ENCODE data around the gene IQGAP2. TPM values are rescaled to one million over a fixed set of nuclear protein-coding genes. Genes with fewer than 3 reads are reported as not detected.

The IQGAP2 gene
- total and polyA plus RNA-seq, 9 of the 15 experiments (the other 6 are each of a cell fraction or from before 2014, with no cell fraction given), result 8.7 to 23.2 (median 17.4) TPM

GRCh38 chr5:76413746-76414145, 10.7 kb downstream of the IQGAP2 start:
- POLR2A ChIA-PET, result interaction anchor here (0.6 to 1.2 kb wide), 3 partner anchors 9 to 14 kb away, joined by 3 to 4 read pairs (median 3); partner anchors contain the start of gene IQGAP2
- 61% methylated on average over 5 of the region's 5 CpGs for WGBS (ENCODE audit: insufficient coverage, low coverage, missing lambda C conversion rate)
- BruUV-seq (replicated peaks), result no TSS peak
- no peaks in the 10 kb centered on the region for H3K4me1 ChIP-seq (replicated peaks in 1 of 2; ENCODE audit: control insufficient read depth in 2 of 2, insufficient read depth in 2 of 2, low read length in 2 of 2)
- DNase-seq (ENCODE audit: extremely low read depth in 1 of 4, low spot score in 3 of 4) (no peak), ATAC-seq (peak; percentile 50; the same call in 1 of the 3 replicates), FAIRE-seq (no peak)
- H2AFZ ChIP-seq (ENCODE audit: low read depth, low read length), result no peak overlapping the region
- no peaks in the 10 kb centered on the region for H3K27me3 ChIP-seq (ENCODE audit: control insufficient read depth in 2 of 2, insufficient read depth in 2 of 2, low read length in 2 of 2)
- in situ Hi-C loops (cut with MboI) (no loop called here), intact Hi-C loops (cut with micrococcal nuclease) (no loop called here)
- H3K4me3 ChIP-seq, result no peak overlapping the region
- H3K9me1 ChIP-seq (ENCODE audit: control insufficient read depth, insufficient read depth, low read length), result no peaks in the 10 kb centered on the region
- H3K27ac ChIP-seq (ENCODE audit: extremely low read depth, low read depth, low read length), result no peak overlapping the region
- CTCF ChIA-PET (ENCODE audit: low intra/inter-chr PET ratio), result no interaction called here
- no peaks in the 10 kb centered on the region for H3K9me3 ChIP-seq (replicated peaks; ENCODE audit: control insufficient read depth, insufficient read depth, low read depth, low read length)
- no peaks in the 10 kb centered on the region for H4K20me1 ChIP-seq (replicated peaks; ENCODE audit: control insufficient read depth, insufficient read depth, low read length)
- TF ChIP-seq, protein P1, sequence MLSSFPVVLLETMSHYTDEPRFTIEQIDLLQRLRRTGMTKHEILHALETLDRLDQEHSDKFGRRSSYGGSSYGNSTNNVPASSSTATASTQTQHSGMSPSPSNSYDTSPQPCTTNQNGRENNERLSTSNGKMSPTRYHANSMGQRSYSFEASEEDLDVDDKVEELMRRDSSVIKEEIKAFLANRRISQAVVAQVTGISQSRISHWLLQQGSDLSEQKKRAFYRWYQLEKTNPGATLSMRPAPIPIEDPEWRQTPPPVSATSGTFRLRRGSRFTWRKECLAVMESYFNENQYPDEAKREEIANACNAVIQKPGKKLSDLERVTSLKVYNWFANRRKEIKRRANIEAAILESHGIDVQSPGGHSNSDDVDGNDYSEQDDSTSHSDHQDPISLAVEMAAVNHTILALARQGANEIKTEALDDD (IDR thresholded peaks at IDR 0.05), result peak; percentile 50; the same call in 1 of the 2 replicates
- no peak for TF ChIP-seq POU5F1 (IDR thresholded peaks at IDR 0.05; ENCODE audit: borderline replicate concordance, low read depth, low read length, partially characterized antibody)
- no peak overlapping the region for H3K4me2 ChIP-seq (ENCODE audit: insufficient read depth, low read length)
- H3K79me2 ChIP-seq (ENCODE audit: control insufficient read depth, insufficient read depth, low read length), result no peaks in the 10 kb centered on the region
- H3K9ac ChIP-seq (ENCODE audit: insufficient read depth in 1 of 2, low read depth in 2 of 2, low read length in 2 of 2), result no peak overlapping the region
- no peaks in the 10 kb centered on the region for H3K36me3 ChIP-seq (ENCODE audit: control insufficient read depth, insufficient read depth, low read length)

DNA sequence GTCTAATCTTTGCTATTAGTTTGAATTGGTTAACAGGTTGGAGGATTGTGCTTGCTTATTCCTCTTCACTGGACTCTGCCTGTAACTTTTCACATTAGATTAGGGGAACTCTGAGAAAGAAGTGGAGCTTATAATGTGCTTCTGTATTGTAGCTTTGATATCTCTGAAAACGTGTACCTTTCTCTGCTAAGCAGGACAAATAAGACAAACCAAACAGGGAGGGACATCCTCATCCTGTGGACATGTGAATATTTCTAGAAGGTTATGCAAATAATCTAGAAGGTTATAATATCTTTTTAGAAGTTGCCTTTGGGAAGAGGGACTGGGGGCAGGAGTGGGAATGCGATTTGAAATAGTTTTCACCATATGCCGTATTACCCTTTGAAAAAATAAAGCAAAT, 11.7 kb downstream of the IQGAP2 start:
- in situ Hi-C loops (cut with MboI) (no loop called here), intact Hi-C loops (cut with micrococcal nuclease) (no loop called here)
- H3K9me1 ChIP-seq (ENCODE audit: control insufficient read depth, insufficient read depth, low read length), result no peaks in the 10 kb centered on the region
- H3K79me2 ChIP-seq (ENCODE audit: control insufficient read depth, insufficient read depth, low read length), result no peaks in the 10 kb centered on the region
- H3K4me1 ChIP-seq (replicated peaks in 1 of 2; ENCODE audit: control insufficient read depth in 2 of 2, insufficient read depth in 2 of 2, low read length in 2 of 2), result no peaks in the 10 kb centered on the region
- H4K20me1 ChIP-seq (replicated peaks; ENCODE audit: control insufficient read depth, insufficient read depth, low read length), result no peaks in the 10 kb centered on the region
- H2AFZ ChIP-seq (ENCODE audit: low read depth, low read length), result no peak overlapping the region
- no peak overlapping the region for H3K9ac ChIP-seq (ENCODE audit: insufficient read depth in 1 of 2, low read depth in 2 of 2, low read length in 2 of 2)
- DNase-seq (ENCODE audit: extremely low read depth in 1 of 4, low spot score in 3 of 4) (no peak), ATAC-seq (no peak), FAIRE-seq (peak; percentile 19)
- H3K4me3 ChIP-seq, result no peak overlapping the region
- CTCF ChIA-PET (ENCODE audit: low intra/inter-chr PET ratio), result no interaction called here
- WGBS (ENCODE audit: insufficient coverage, low coverage, missing lambda C conversion rate), result 58% methylated on average over 3 of the region's 3 CpGs
- H3K27me3 ChIP-seq (ENCODE audit: control insufficient read depth in 2 of 2, insufficient read depth in 2 of 2, low read length in 2 of 2), result no peaks in the 10 kb centered on the region
- no peaks in the 10 kb centered on the region for H3K9me3 ChIP-seq (replicated peaks; ENCODE audit: control insufficient read depth, insufficient read depth, low read depth, low read length)
- no peak overlapping the region for H3K27ac ChIP-seq (ENCODE audit: extremely low read depth, low read depth, low read length)
- no TSS peak for BruUV-seq (replicated peaks)
- no peaks in the 10 kb centered on the region for H3K36me3 ChIP-seq (ENCODE audit: control insufficient read depth, insufficient read depth, low read length)
- POLR2A ChIA-PET, result interaction anchor here (1.2 kb wide), 1 partner anchor 13 kb away, joined by 3 read pairs; no protein-coding TSS in a partner anchor
- H3K4me2 ChIP-seq (ENCODE audit: insufficient read depth, low read length), result no peak overlapping the region
- TF ChIP-seq ZNF592 (IDR thresholded peaks at IDR 0.05) (no peak), MCM5 (IDR thresholded peaks at IDR 0.05; ENCODE audit: low read depth) (no peak), CSDE1 (IDR thresholded peaks at IDR 0.05) (no peak), ZNF3 (CRISPR knock-in tag; IDR thresholded peaks at IDR 0.05) (no peak), MEF2D (tag; conservative IDR thresholded peaks at IDR 0.05; ENCODE audit: low read depth) (no peak), TAF7 (tag; IDR thresholded peaks at IDR 0.05) (no peak)
- TF ChIP-seq, protein P2, sequence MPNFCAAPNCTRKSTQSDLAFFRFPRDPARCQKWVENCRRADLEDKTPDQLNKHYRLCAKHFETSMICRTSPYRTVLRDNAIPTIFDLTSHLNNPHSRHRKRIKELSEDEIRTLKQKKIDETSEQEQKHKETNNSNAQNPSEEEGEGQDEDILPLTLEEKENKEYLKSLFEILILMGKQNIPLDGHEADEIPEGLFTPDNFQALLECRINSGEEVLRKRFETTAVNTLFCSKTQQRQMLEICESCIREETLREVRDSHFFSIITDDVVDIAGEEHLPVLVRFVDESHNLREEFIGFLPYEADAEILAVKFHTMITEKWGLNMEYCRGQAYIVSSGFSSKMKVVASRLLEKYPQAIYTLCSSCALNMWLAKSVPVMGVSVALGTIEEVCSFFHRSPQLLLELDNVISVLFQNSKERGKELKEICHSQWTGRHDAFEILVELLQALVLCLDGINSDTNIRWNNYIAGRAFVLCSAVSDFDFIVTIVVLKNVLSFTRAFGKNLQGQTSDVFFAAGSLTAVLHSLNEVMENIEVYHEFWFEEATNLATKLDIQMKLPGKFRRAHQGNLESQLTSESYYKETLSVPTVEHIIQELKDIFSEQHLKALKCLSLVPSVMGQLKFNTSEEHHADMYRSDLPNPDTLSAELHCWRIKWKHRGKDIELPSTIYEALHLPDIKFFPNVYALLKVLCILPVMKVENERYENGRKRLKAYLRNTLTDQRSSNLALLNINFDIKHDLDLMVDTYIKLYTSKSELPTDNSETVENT (CRISPR knock-in tag; IDR thresholded peaks at IDR 0.05), result no peak
